Neural cell (in vitro differentiated cells): ENCODE data around the gene PCGF6.

Experiments used
- CTCF ChIP-seq: fragments of 450-650 bp; IDR thresholded peaks from 2 replicates; pipeline ENCODE4 v1.5.1; 2014; ENCODE audit warnings: antibody characterized with exemption, mild to moderate bottlenecking, moderate library complexity; ENCODE audit not compliant: poor library complexity, severe bottlenecking
- EP300 ChIP-seq: fragments of 450-650 bp; conservative IDR thresholded peaks from 2 replicates; pipeline ENCODE4 v1.6.1; 2014; ENCODE audit warnings: antibody characterized with exemption, mild to moderate bottlenecking, moderate library complexity; ENCODE audit not compliant: poor library complexity, severe bottlenecking
- REST ChIP-seq: IDR thresholded peaks from 2 replicates; pipeline ENCODE4 v1.6.1; 2012; ENCODE audit warnings: borderline replicate concordance
- TAF1 ChIP-seq: IDR thresholded peaks from 2 replicates; pipeline ENCODE4 v1.6.1; 2012; ENCODE audit warnings: low read depth

- TF ChIP-seq TAF1 (no peak), REST (no peak), CTCF (no peak), EP300 (no peak)
Observed at GRCh38 chr10:103276251-103276895, 74.6 kb downstream of the PCGF6 start.
